ENCODE measurements around the gene NAGS.
A peak's percentile ranks its signal among the peaks of the same experiment; 100 is the strongest.
"Not testable (repeated sequence)": the region's sequence is repeated elsewhere in the genome, so short reads cannot be mapped to it uniquely, and the experiment has no call there.

The NAGS gene

GRCh38 chr17:44008205-44008909, 3.9 kb downstream of the NAGS start:
- no peak for DNase-seq

- no peak for DNase-seq
Observed at GRCh38 chr17:44010966-44011647, 6.7 kb downstream of the NAGS start.

- no peak for DNase-seq
Observed at GRCh38 chr17:44011876-44012275, 7.5 kb downstream of the NAGS start.

GRCh38 chr17:44012391-44012790, 8.0 kb downstream of the NAGS start:
- no peak for DNase-seq

GRCh38 chr17:44012874-44013273, 8.5 kb downstream of the NAGS start:
- no peak for DNase-seq

GRCh38 chr17:44014133-44014436, 9.7 kb downstream of the NAGS start:
- DNase-seq = no peak

GRCh38 chr17:44014437-44015172, 10.2 kb downstream of the NAGS start, which contains the start of gene TMEM101:
TMEM101 (minus strand) TSS chr17:44014963; CDS start chr17:44014952, 11 bp downstream.
- DNase-seq = peak; percentile 86

- DNase-seq = not testable (repeated sequence)
Observed at GRCh38 chr17:44021227-44021626, 16.8 kb downstream of the NAGS start.

GRCh38 chr17:44022246-44022645, 17.8 kb downstream of the NAGS start:
- no peak for DNase-seq

GRCh38 chr17:44023545-44024270, 19.3 kb downstream of the NAGS start:
- DNase-seq = no peak

- no peak for DNase-seq
Observed at GRCh38 chr17:44024271-44024663, 19.8 kb downstream of the NAGS start.

GRCh38 chr17:44024853-44025252, 20.4 kb downstream of the NAGS start:
- no peak for DNase-seq

GRCh38 chr17:44029736-44030135, 25.3 kb downstream of the NAGS start:
- no peak for DNase-seq

- DNase-seq = no peak
Observed at GRCh38 chr17:44030482-44030881, 26.1 kb downstream of the NAGS start.

- no peak for DNase-seq
Observed at GRCh38 chr17:44033861-44034408, 29.5 kb downstream of the NAGS start.

GRCh38 chr17:44034688-44035087, 30.3 kb downstream of the NAGS start:
- DNase-seq = not testable (repeated sequence)

- DNase-seq = no peak
Observed at GRCh38 chr17:44037471-44037870, 33.0 kb downstream of the NAGS start.

- no peak for DNase-seq
Observed at GRCh38 chr17:44038604-44039011, 34.2 kb downstream of the NAGS start.

- DNase-seq = no peak
Observed at GRCh38 chr17:44039829-44040635, 35.6 kb downstream of the NAGS start.

GRCh38 chr17:44043272-44043696, 38.9 kb downstream of the NAGS start:
- no peak for DNase-seq

- no peak for DNase-seq
Observed at GRCh38 chr17:44044071-44044470, 39.6 kb downstream of the NAGS start.

- no peak for DNase-seq
Observed at GRCh38 chr17:44045486-44045885, 41.1 kb downstream of the NAGS start.

All from stimulated activated naive CD4-positive, alpha-beta T cell treated with Interleukin-2 at 50 U/mL for 16 hours (primary cell).